H1 (cell line): ENCODE results near the gene ZIC1. TPM values are rescaled to one million over a fixed set of nuclear protein-coding genes. Genes with fewer than 3 reads are reported as not detected.

Experiments used
- CTCF ChIA-PET: fragments of 300-600 bp; sonication (Branson Sonifier 250); formaldehyde crosslinking; loops from one replicate; lab custom pipeline; 2021; ENCODE audit not compliant: partially characterized antibody; lab: Charles Lee
- POLR2A ChIA-PET: fragments of 300-600 bp; sonication (Branson Sonifier 250); formaldehyde crosslinking; loops from one replicate; lab custom pipeline; 2021; ENCODE audit warnings: inconsistent platforms; ENCODE audit not compliant: partially characterized antibody; lab: Charles Lee
- DNase-seq, 2 experiments: peaks; one replicate each; pipeline versions ENCODE4 v3.0.0 to v3.0.0-alpha.2; 2010 to 2022; ENCODE audit warnings: low spot score in 2 of 2, low read depth in 1 of 2, mixed read lengths in 1 of 2
- FAIRE-seq: peaks from 2 replicates; lab custom pipeline; 2011; peaks lifted over from hg19 to GRCh38; lab: Jason Lieb, UNC
- H2AFZ ChIP-seq: 2 replicates; pipeline ENCODE4 v1.8.1; 2012; ENCODE audit warnings: low read length, inconsistent platforms
- H2AK5ac ChIP-seq: 2 replicates; pipeline ENCODE4 v1.6.1; 2013; ENCODE audit warnings: low read depth, low read length
- H2BK120ac ChIP-seq: replicated peaks from 2 replicates; pipeline ENCODE3; 2013; ENCODE audit warnings: low read depth, low read length, inconsistent platforms
- H2BK12ac ChIP-seq: 2 replicates; pipeline ENCODE4 v1.6.1; 2013; ENCODE audit warnings: low read depth, low read length
- H2BK15ac ChIP-seq: 2 replicates; pipeline ENCODE4 v1.6.1; 2013; ENCODE audit warnings: low read length
- H2BK20ac ChIP-seq: 2 replicates; pipeline ENCODE4 v1.6.1; 2013; ENCODE audit warnings: low read length
- H2BK5ac ChIP-seq: 2 replicates; pipeline ENCODE4 v1.6.1; 2013; ENCODE audit warnings: low read depth, low read length
- H3K14ac ChIP-seq: 2 replicates; pipeline ENCODE4 v1.6.1; 2013; ENCODE audit warnings: inconsistent platforms; ENCODE audit not compliant: insufficient read length
- H3K18ac ChIP-seq: 2 replicates; pipeline ENCODE4 v1.6.1; 2013; ENCODE audit warnings: low read length; ENCODE audit errors: extremely low read depth
- H3K23ac ChIP-seq: 2 replicates; pipeline ENCODE4 v1.6.1; 2013; ENCODE audit warnings: inconsistent platforms; ENCODE audit not compliant: insufficient read length
- H3K23me2 ChIP-seq: 2 replicates; pipeline ENCODE4 v1.6.1; 2013; ENCODE audit warnings: low read depth, low read length
- H3K27ac ChIP-seq: 2 replicates; pipeline ENCODE4 v1.6.1; 2011; ENCODE audit warnings: low read depth, low read length, inconsistent platforms
- H3K27me3 ChIP-seq, 4 experiments: replicated peaks in 1 of 4; 1 replicate in 1 of 4; 2 replicates in 3 of 4; pipeline versions ENCODE4 v1.6.1 to v1.8.1; 2011 to 2013; ENCODE audit warnings: low read length in 3 of 4, mild to moderate bottlenecking in 3 of 4, inconsistent platforms in 2 of 4, mixed read lengths in 2 of 4, moderate library complexity in 1 of 4; ENCODE audit not compliant: control insufficient read depth in 3 of 4, insufficient read depth in 3 of 4; ENCODE audit errors: extremely low read depth in 1 of 4
- H3K36me3 ChIP-seq, 4 experiments: 2 replicates each; pipeline versions ENCODE4 v1.6.1 to v1.8.1; 2011 to 2013; ENCODE audit warnings: mild to moderate bottlenecking in 4 of 4, low read length in 3 of 4, moderate library complexity in 2 of 4, control low read depth in 1 of 4, inconsistent platforms in 1 of 4; ENCODE audit not compliant: insufficient read depth in 4 of 4, control insufficient read depth in 2 of 4
- H3K4ac ChIP-seq: replicated peaks from 2 replicates; pipeline ENCODE3; 2013; ENCODE audit warnings: low read length, low read depth, mixed read lengths, inconsistent platforms; ENCODE audit not compliant: insufficient read length
- H3K4me1 ChIP-seq, 4 experiments: replicated peaks in 1 of 4; 1 replicate in 1 of 4; 2 replicates in 3 of 4; pipeline versions ENCODE4 v1.6.1 to v1.8.1; 2011 to 2013; ENCODE audit warnings: low read length in 3 of 4, inconsistent platforms in 2 of 4, mixed read lengths in 1 of 4; ENCODE audit not compliant: insufficient read depth in 4 of 4, control insufficient read depth in 3 of 4
- H3K4me2 ChIP-seq, 2 experiments: 2 replicates each; pipeline versions ENCODE4 v1.6.1 to v1.8.1; 2011 to 2013; ENCODE audit warnings: low read depth in 2 of 2, low read length in 2 of 2, control low read depth in 1 of 2, inconsistent platforms in 1 of 2, mild to moderate bottlenecking in 1 of 2; ENCODE audit not compliant: insufficient read depth in 1 of 2
- H3K4me3 ChIP-seq, 4 experiments: fragments of 200-600, 300-600 bp in 1 of 4; sonication (generic), shearing (Covaris generic), sonication (Bioruptor Twin) in 1 of 4; 2 replicates each; pipeline versions ENCODE4 v1.5.1 to v1.8.1; 2011 to 2016; ENCODE audit warnings: low read length in 4 of 4, low read depth in 3 of 4, control low read depth in 2 of 4, inconsistent platforms in 2 of 4, mild to moderate bottlenecking in 2 of 4, mixed read lengths in 1 of 4, moderate library complexity in 1 of 4; ENCODE audit not compliant: insufficient read depth in 2 of 4; ENCODE audit errors: extremely low read depth in 1 of 4
- H3K56ac ChIP-seq: replicated peaks from 2 replicates; pipeline ENCODE3; 2013; ENCODE audit warnings: low read depth, mild to moderate bottlenecking, mixed read lengths, low read length, inconsistent platforms; ENCODE audit not compliant: insufficient read length
- H3K79me1 ChIP-seq: 2 replicates; pipeline ENCODE4 v1.6.1; 2013; ENCODE audit warnings: low read depth, low read length, control low read depth
- H3K79me2 ChIP-seq, 2 experiments: 2 replicates each; pipeline versions ENCODE4 v1.6.1 to v1.8.1; 2012 to 2013; ENCODE audit warnings: low read length in 2 of 2, mild to moderate bottlenecking in 2 of 2, inconsistent platforms in 1 of 2; ENCODE audit not compliant: insufficient read depth in 2 of 2, control insufficient read depth in 1 of 2
- H3K9ac ChIP-seq, 4 experiments: replicated peaks in 1 of 4; 1 replicate in 1 of 4; 2 replicates in 3 of 4; pipeline versions ENCODE4 v1.6.1 to v1.8.1; 2011 to 2013; ENCODE audit warnings: low read depth in 3 of 4, low read length in 3 of 4, control low read depth in 2 of 4, mild to moderate bottlenecking in 2 of 4, moderate library complexity in 2 of 4, inconsistent platforms in 1 of 4; ENCODE audit errors: extremely low read depth in 1 of 4
- H3K9me3 ChIP-seq, 2 experiments: 2 replicates each; pipeline versions ENCODE4 v1.6.1 to v1.8.1; 2012 to 2013; ENCODE audit warnings: mild to moderate bottlenecking in 2 of 2, moderate library complexity in 2 of 2, control low read depth in 1 of 2, inconsistent platforms in 1 of 2, low read depth in 1 of 2, low read length in 1 of 2, mixed read lengths in 1 of 2; ENCODE audit not compliant: insufficient read depth in 2 of 2
- H4K20me1 ChIP-seq, 2 experiments: replicated peaks in 1 of 2; 2 replicates each; pipeline versions ENCODE3 to v1.8.1; 2011 to 2013; ENCODE audit warnings: inconsistent platforms in 2 of 2, low read length in 2 of 2, mild to moderate bottlenecking in 1 of 2; ENCODE audit not compliant: insufficient read depth in 2 of 2, control insufficient read depth in 1 of 2
- H4K5ac ChIP-seq: 2 replicates; pipeline ENCODE4 v1.6.1; 2013; ENCODE audit warnings: low read length, low read depth, mixed read lengths, inconsistent platforms; ENCODE audit not compliant: insufficient read length
- H4K8ac ChIP-seq: 2 replicates; pipeline ENCODE4 v1.8.0; 2013; ENCODE audit warnings: mild to moderate bottlenecking, moderate library complexity, low read length, inconsistent platforms; ENCODE audit not compliant: insufficient read depth; ENCODE audit errors: extremely low read depth
- H4K91ac ChIP-seq: replicated peaks from 2 replicates; pipeline ENCODE3; 2013; ENCODE audit warnings: low read length, mixed read lengths, inconsistent platforms; ENCODE audit not compliant: insufficient read length
- SIN3A ChIP-seq, 2 experiments: IDR thresholded peaks in 1 of 2; conservative IDR thresholded peaks in 1 of 2; 2 replicates each; pipeline ENCODE4 v1.6.1; 2011 to 2012; ENCODE audit warnings: low read length in 2 of 2, improper control_type of control experiment in 1 of 2, low read depth in 1 of 2, mild to moderate bottlenecking in 1 of 2
- SP1 ChIP-seq: IDR thresholded peaks from 2 replicates; pipeline ENCODE4 v1.6.1; 2011; ENCODE audit warnings: low read depth, low read length
- WGBS, 2 experiments: shearing (Covaris generic) in 1 of 2; methylation state at CpG; one replicate each; pipeline versions ENCODE4 v1.1.6 to v1.1.7; 2013 to 2015; ENCODE audit warnings: low lambda C conversion rate in 2 of 2, mixed read lengths in 2 of 2, inconsistent platforms in 1 of 2, low coverage in 1 of 2, missing lambda C conversion rate in 1 of 2; ENCODE audit not compliant: insufficient replicate concordance in 2 of 2, insufficient coverage in 1 of 2, insufficient read length in 1 of 2; ENCODE audit errors: extremely low coverage in 1 of 2, missing lambda C conversion rate in 1 of 2; 5-methylcytosine and 5-hydroxymethylcytosine counted together
- polyA plus RNA-seq, 7 experiments: library from polyadenylated mRNA; depleted of rRNA in 3 of 7; stranded (reverse) in 5 of 7; unstranded in 2 of 7; fragments of >200 nt in 5 of 7; fragments of 200-250 nt in 2 of 7; gene quantifications; 1 replicate in 5 of 7; 2 replicates in 1 of 7; 4 replicates in 1 of 7; pipeline versions ENCODE4 v1.2.1 to v1.2.3, GENCODE V29; 2011 to 2013; ENCODE audit warnings: missing spikeins in 2 of 7, mixed read lengths in 2 of 7
- total RNA-seq: library from RNA; stranded (reverse); fragmentation: NEBNext Ultra II Directional; extraction: Animal tissue kit (Norgen Biotek cat#: 25700); gene quantifications from 2 replicates; pipeline ENCODE4 v1.2.1, GENCODE V29; 2021

ZIC1 gene
- total and polyA plus RNA-seq, 2 of the 8 experiments (the other 6 are each of a cell fraction or from before 2014, with no cell fraction given), result 0.80 to 2.2 TPM

- Histone ChIP-seq H3K27me3 (peaks cover 59 to 86% (median 79%) of the 10 kb centered on the region in 4 experiments), H3K79me1 (no peaks in the 10 kb centered on the region), H4K91ac (no peak overlapping the region), H3K9me3 (no peaks in the 10 kb centered on the region), H2AFZ (no peak overlapping the region), H2BK120ac (no peak overlapping the region), H2BK20ac (no peak overlapping the region), H3K79me2 (no peaks in the 10 kb centered on the region), H3K4me3 (no peak overlapping the region), H3K27ac (no peak overlapping the region), H3K23me2 (peaks cover 3% of the 10 kb centered on the region; the same call in 1 of the 2 replicates), H3K4me1 (peaks cover 4 to 17% (median 16%) of the 10 kb centered on the region in 4 experiments), H3K36me3 (no peaks in the 10 kb centered on the region), H3K14ac (no peak overlapping the region), H3K4me2 (no peak overlapping the region; a peak in 1 of 4 replicates), H3K18ac (no peak overlapping the region), H3K23ac (no peak overlapping the region), H3K56ac (no peak overlapping the region), H4K8ac (no peak overlapping the region), H2BK15ac (no peak overlapping the region), H4K20me1 (peaks cover 0 to 2% of the 10 kb centered on the region in 2 experiments), H4K5ac (no peak overlapping the region), H3K9ac (no peak overlapping the region), H2BK12ac (no peak overlapping the region), H2AK5ac (no peak overlapping the region), H2BK5ac (no peak overlapping the region), H3K4ac (no peak overlapping the region)
- ChIA-PET CTCF (interaction anchor here (0.6 to 11.9 kb wide), 7 partner anchors 10 to 297 kb away, joined by 3 to 162 read pairs (median 4); no protein-coding TSS in a partner anchor), POLR2A (interaction anchor here (1.0 to 1.9 kb wide), 2 partner anchors 10 to 45 kb away, joined by 3 to 8 read pairs; no protein-coding TSS in a partner anchor)
- TF ChIP-seq SIN3A (conservative IDR thresholded peaks at IDR 0.05 in 1 of 2, IDR thresholded peaks at IDR 0.05 in 1 of 2; ENCODE audit: low read depth in 1 of 2, low read length in 2 of 2), result no peak
- TF ChIP-seq SP1, result peak; percentile 37; the same call in 1 of the 2 replicates
- FAIRE-seq (no peak), DNase-seq (no peak)
- 27% methylated on average over 2 of the region's 2 CpGs; no CpG with 5 or more reads in 1 of the 2 experiments for WGBS, 2 experiments
Measured at GRCh38 chr3:147368151-147368550, 41.0 kb upstream of the ZIC1 start.
